ENCODE measurements around the gene VCPKMT. TPM values are rescaled to one million over a fixed set of nuclear protein-coding genes. Genes with fewer than 3 reads are reported as not detected.

Gene VCPKMT
- total RNA-seq, 3 donors from 2014 or later (not counting 1 experiment from before 2014, with no cell fraction given): 19.4 to 23.9 (median 21.8) TPM

DNA sequence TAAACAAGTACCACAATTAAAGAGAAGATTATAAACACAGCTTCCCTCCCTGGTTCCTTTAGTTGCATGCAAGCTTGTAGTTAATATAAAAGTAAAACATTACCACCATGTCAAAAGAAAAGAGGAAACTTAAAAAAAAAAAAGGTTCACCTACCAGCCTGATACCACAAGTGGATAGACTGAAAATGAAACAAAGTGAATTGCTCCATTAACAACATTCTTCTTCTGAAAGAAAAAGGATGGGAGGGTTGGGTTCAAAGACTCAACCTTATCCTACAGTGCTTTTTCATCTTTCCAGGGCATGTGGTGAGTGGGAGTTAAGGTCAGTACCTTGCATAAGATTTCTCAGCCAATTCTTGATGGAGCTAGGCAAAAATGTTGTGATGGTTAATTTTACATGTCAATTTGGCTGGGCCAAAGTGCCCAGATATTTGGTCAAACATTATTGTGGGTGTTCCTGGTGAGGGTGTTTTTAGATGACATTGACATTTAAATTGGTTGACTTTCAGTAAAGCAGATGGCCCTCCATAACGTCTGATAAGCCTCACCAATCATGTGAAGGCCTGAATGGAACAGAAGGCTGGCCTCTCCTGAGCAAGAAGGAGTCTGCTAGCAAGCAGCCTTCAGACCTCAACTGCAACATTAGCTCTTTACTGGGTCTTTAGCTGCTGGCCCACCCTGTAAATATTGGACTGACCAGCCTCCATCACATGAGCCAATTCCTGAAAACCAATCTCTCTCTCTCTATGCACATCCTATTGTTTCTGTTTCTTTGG, 28.8 kb downstream of the VCPKMT start:
- Mint-ChIP-seq H3K36me3 (no peaks in the 10 kb centered on the region), H3K9me3 (no peaks in the 10 kb centered on the region), H3K27ac (peak overlapping the region; percentile 72 to 86), H3K27me3 (ENCODE audit: low read depth in 2 of 2) (no peaks in the 10 kb centered on the region), H3K4me1 (peaks cover 54 to 58% of the 10 kb centered on the region in 2 donors), H3K4me3 (peak overlapping the region; percentile 49)
- Histone ChIP-seq H3K4me1 (ENCODE audit: control insufficient read depth, insufficient read depth, low read length) (peaks cover 58% of the 10 kb centered on the region), H3K9me3 (ENCODE audit: control insufficient read depth, insufficient read depth, low read length) (no peaks in the 10 kb centered on the region), H3K36me3 (ENCODE audit: control insufficient read depth, insufficient read depth, low read length) (no peaks in the 10 kb centered on the region), H3K4me3 (ENCODE audit: low read length) (no peak overlapping the region), H3K27ac (ENCODE audit: low read length) (peak overlapping the region; percentile 95), H3K27me3 (ENCODE audit: control insufficient read depth, insufficient read depth, low read length) (no peaks in the 10 kb centered on the region)
- intact Hi-C loops (cut with micrococcal nuclease): loop anchor here (2.0 kb wide), 1 partner anchor 17 kb away; no protein-coding TSS in a partner anchor
- TF ChIP-seq, protein P1, sequence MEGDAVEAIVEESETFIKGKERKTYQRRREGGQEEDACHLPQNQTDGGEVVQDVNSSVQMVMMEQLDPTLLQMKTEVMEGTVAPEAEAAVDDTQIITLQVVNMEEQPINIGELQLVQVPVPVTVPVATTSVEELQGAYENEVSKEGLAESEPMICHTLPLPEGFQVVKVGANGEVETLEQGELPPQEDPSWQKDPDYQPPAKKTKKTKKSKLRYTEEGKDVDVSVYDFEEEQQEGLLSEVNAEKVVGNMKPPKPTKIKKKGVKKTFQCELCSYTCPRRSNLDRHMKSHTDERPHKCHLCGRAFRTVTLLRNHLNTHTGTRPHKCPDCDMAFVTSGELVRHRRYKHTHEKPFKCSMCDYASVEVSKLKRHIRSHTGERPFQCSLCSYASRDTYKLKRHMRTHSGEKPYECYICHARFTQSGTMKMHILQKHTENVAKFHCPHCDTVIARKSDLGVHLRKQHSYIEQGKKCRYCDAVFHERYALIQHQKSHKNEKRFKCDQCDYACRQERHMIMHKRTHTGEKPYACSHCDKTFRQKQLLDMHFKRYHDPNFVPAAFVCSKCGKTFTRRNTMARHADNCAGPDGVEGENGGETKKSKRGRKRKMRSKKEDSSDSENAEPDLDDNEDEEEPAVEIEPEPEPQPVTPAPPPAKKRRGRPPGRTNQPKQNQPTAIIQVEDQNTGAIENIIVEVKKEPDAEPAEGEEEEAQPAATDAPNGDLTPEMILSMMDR (IDR thresholded peaks at IDR 0.05): no peak
- 67% methylated on average over 1 of the region's 1 CpG for WGBS (ENCODE audit: insufficient coverage)
- DNase-seq (peak in 1 of 2 donors; percentile 65), ATAC-seq (no peak)

DNA sequence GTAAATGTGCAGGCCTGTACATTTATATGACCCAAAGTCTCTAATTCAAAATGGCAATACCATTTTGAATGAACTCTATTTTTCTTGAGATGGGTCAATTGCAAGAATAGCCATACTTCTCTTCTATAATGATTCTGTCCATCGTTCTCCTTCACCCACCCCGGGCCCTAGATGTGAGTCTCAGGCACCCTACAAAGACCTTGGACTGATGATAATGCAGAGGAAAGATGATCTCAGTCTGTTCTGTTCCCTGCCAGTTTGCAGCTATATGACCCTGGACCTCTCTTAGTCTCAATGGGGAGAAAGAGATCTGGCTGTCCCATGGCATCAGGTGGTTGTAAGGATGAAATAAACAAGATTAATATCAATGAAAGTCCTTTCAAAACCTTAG, 30.1 kb downstream of the VCPKMT start:
- TF ChIP-seq, protein P1 (IDR thresholded peaks at IDR 0.05): no peak
- Mint-ChIP-seq H3K4me1 (peaks cover 65 to 66% of the 10 kb centered on the region in 2 donors), H3K9me3 (no peaks in the 10 kb centered on the region), H3K36me3 (no peaks in the 10 kb centered on the region), H3K27ac (peak overlapping the region; percentile 86 to 87), H3K27me3 (ENCODE audit: low read depth in 2 of 2) (no peaks in the 10 kb centered on the region), H3K4me3 (peak overlapping the region; percentile 14)
- no peak for ATAC-seq
- H3K27me3 ChIP-seq (ENCODE audit: control insufficient read depth, insufficient read depth, low read length): no peaks in the 10 kb centered on the region
- peak overlapping the region; percentile 95 for H3K27ac ChIP-seq (ENCODE audit: low read length)
- DNase-seq: no peak
- H3K4me1 ChIP-seq (ENCODE audit: control insufficient read depth, insufficient read depth, low read length): peaks cover 69% of the 10 kb centered on the region
- 40% methylated on average over 1 of the region's 2 CpGs for WGBS (ENCODE audit: insufficient coverage)
- intact Hi-C loops (cut with micrococcal nuclease): loop anchor here (2.0 kb wide), 1 partner anchor 18 kb away; no protein-coding TSS in a partner anchor
- H3K36me3 ChIP-seq (ENCODE audit: control insufficient read depth, insufficient read depth, low read length): no peaks in the 10 kb centered on the region
- H3K9me3 ChIP-seq (ENCODE audit: control insufficient read depth, insufficient read depth, low read length): no peaks in the 10 kb centered on the region
- no peak overlapping the region for H3K4me3 ChIP-seq (ENCODE audit: low read length)

DNA sequence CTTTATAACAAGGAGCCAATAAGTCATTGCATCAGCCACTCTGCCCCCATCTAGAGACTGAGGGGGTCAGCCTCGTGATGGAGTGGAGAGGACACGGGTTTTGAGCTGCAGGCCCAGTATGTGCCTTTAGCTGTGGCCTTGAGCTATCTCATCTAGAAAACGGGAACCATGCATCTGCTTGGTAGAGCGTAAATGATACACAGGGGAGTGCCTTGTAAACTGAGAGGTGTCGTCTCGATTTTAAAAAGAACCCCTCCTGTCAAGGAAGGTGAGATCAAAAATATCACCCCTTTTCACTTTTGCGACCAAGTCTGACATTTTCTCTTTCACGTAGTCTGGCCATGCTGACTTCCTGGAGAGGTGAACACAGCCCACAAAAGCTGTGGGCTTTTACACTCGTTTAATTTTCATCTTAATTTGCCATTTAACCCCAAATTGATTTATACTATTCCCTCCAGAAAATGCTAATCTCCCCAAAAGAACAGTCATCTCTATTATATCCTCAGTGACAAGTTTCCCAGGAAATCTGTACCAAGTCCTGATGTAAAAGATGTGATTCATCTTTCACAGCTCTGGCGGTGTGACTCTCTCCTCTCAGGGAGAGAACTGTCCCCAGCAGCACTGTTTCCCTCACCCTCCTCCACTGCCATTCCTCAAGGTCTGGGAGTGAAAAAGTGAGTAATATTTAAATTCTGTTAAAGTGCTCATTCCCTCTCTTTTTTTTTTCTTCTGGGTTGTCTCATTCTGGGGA, 30.6 kb downstream of the VCPKMT start:
- Histone ChIP-seq H3K36me3 (ENCODE audit: control insufficient read depth, insufficient read depth, low read length) (no peaks in the 10 kb centered on the region), H3K27ac (ENCODE audit: low read length) (peak overlapping the region; percentile 95), H3K9me3 (ENCODE audit: control insufficient read depth, insufficient read depth, low read length) (no peaks in the 10 kb centered on the region), H3K27me3 (ENCODE audit: control insufficient read depth, insufficient read depth, low read length) (no peaks in the 10 kb centered on the region), H3K4me1 (ENCODE audit: control insufficient read depth, insufficient read depth, low read length) (peaks cover 72% of the 10 kb centered on the region), H3K4me3 (ENCODE audit: low read length) (no peak overlapping the region)
- Mint-ChIP-seq H3K27ac (peak overlapping the region; percentile 86 to 87), H3K4me3 (peak overlapping the region; percentile 14), H3K4me1 (peaks cover 62 to 66% of the 10 kb centered on the region in 2 donors), H3K9me3 (no peaks in the 10 kb centered on the region), H3K27me3 (ENCODE audit: low read depth in 2 of 2) (no peaks in the 10 kb centered on the region), H3K36me3 (no peaks in the 10 kb centered on the region)
- intact Hi-C loops (cut with micrococcal nuclease): loop anchor here (2.0 kb wide), 1 partner anchor 19 kb away; no protein-coding TSS in a partner anchor
- 15% methylated on average over 10 of the region's 10 CpGs for WGBS (ENCODE audit: insufficient coverage)
- ATAC-seq (peak; percentile 53 to 66 (median 56)), DNase-seq (peak; percentile 36 to 70)
- TF ChIP-seq, protein P1 (IDR thresholded peaks at IDR 0.05): no peak
